Loucy (cell line): ENCODE data around the gene TBX10.

Source experiments
- H2AFZ ChIP-seq: fragments of 200-600 bp; sonication (generic); 2 replicates; pipeline ENCODE4 v1.6.0; 2016; ENCODE audit warnings: antibody characterized with exemption, mild to moderate bottlenecking, low read length, moderate library complexity
- H3F3A ChIP-seq: fragments of 200-600 bp; 2 replicates; pipeline ENCODE4 v1.6.0; 2016; ENCODE audit warnings: antibody characterized with exemption, low read depth, mild to moderate bottlenecking
- H3K27me3 ChIP-seq: fragments of 200-600 bp; sonication (generic); 2 replicates; pipeline ENCODE4 v1.6.1; 2014; ENCODE audit warnings: low read length, mild to moderate bottlenecking; ENCODE audit not compliant: insufficient read depth, poor library complexity, severe bottlenecking
- H3K36me3 ChIP-seq: fragments of 200-600 bp; sonication (generic); 2 replicates; pipeline ENCODE4 v1.6.1; 2016; ENCODE audit warnings: low read length; ENCODE audit not compliant: insufficient read depth
- H3K4me1 ChIP-seq: fragments of 200-600 bp; sonication (generic); 2 replicates; pipeline ENCODE4 v1.5.1; 2014; ENCODE audit warnings: low read length, mild to moderate bottlenecking; ENCODE audit not compliant: insufficient read depth, poor library complexity, severe bottlenecking
- H3K4me2 ChIP-seq: fragments of 200-600 bp; sonication (generic); 2 replicates; pipeline ENCODE4 v1.6.0; 2014; ENCODE audit warnings: antibody characterized with exemption, low read length, low read depth, mild to moderate bottlenecking; ENCODE audit not compliant: poor library complexity, severe bottlenecking
- H3K4me3 ChIP-seq: fragments of 200-600 bp; sonication (generic); 2 replicates; pipeline ENCODE4 v1.5.1; 2014; ENCODE audit warnings: low read length, mild to moderate bottlenecking, mixed read lengths; ENCODE audit not compliant: poor library complexity, severe bottlenecking
- H3K79me2 ChIP-seq: fragments of 200-600 bp; sonication (generic); 2 replicates; pipeline ENCODE4 v1.6.1; 2014; ENCODE audit warnings: low read length; ENCODE audit not compliant: insufficient read depth
- H3K9ac ChIP-seq: fragments of 200-600 bp; sonication (generic); 2 replicates; pipeline ENCODE4 v1.6.0; 2014; ENCODE audit warnings: mild to moderate bottlenecking, low read depth, low read length, moderate library complexity; ENCODE audit not compliant: poor library complexity, severe bottlenecking
- H3K9me2 ChIP-seq: fragments of 200-600 bp; sonication (generic); replicated peaks from 2 replicates; pipeline ENCODE4 v1.6.1; 2016; ENCODE audit warnings: low read depth, low read length, mixed read lengths
- H3K9me3 ChIP-seq: fragments of 200-600 bp; sonication (generic); 2 replicates; pipeline ENCODE4 v1.6.1; 2014; ENCODE audit warnings: mild to moderate bottlenecking, antibody characterized with exemption, low read length, low read depth; ENCODE audit not compliant: insufficient read depth
- H4K20me1 ChIP-seq: fragments of 200-600 bp; sonication (generic); 2 replicates; pipeline ENCODE4 v1.6.0; 2014; ENCODE audit warnings: antibody characterized with exemption, low read length, mild to moderate bottlenecking; ENCODE audit not compliant: insufficient read depth, poor library complexity, severe bottlenecking
- CTCF ChIP-seq: fragments of 200-600 bp; sonication (generic); conservative IDR thresholded peaks from 2 replicates; pipeline ENCODE4 v1.5.1; 2014; ENCODE audit warnings: mild to moderate bottlenecking, antibody characterized with exemption, low read length
- EZH2phosphoT487 ChIP-seq: fragments of 200-600 bp; IDR thresholded peaks from 2 replicates; pipeline ENCODE4 v1.6.1; 2018; ENCODE audit warnings: antibody characterized with exemption, mild to moderate bottlenecking, moderate library complexity, borderline replicate concordance

The TBX10 gene

GRCh38 chr11:67664696-67665540 is 25.4 kb upstream of the TBX10 start:
- Histone ChIP-seq H4K20me1 (no peaks in the 10 kb centered on the region), H3K4me3 (no peak overlapping the region), H3K27me3 (no peaks in the 10 kb centered on the region), H2AFZ (no peak overlapping the region), H3K4me2 (no peak overlapping the region), H3K36me3 (no peaks in the 10 kb centered on the region), H3K79me2 (no peaks in the 10 kb centered on the region), H3K4me1 (peaks cover 11% of the 10 kb centered on the region), H3K9me2 (no peaks in the 10 kb centered on the region), H3K9ac (no peak overlapping the region), H3K9me3 (no peaks in the 10 kb centered on the region), H3F3A (no peaks in the 10 kb centered on the region)
- TF ChIP-seq CTCF (no peak), EZH2phosphoT487 (no peak)

- no peak overlapping the region for H3K4me3 ChIP-seq
- H3K9ac ChIP-seq = no peak overlapping the region
- no peaks in the 10 kb centered on the region for H3K9me2 ChIP-seq
- H4K20me1 ChIP-seq = no peaks in the 10 kb centered on the region
- H3F3A ChIP-seq = no peaks in the 10 kb centered on the region
- no peaks in the 10 kb centered on the region for H3K36me3 ChIP-seq
- no peak overlapping the region for H3K4me2 ChIP-seq
- no peaks in the 10 kb centered on the region for H3K27me3 ChIP-seq
- no peaks in the 10 kb centered on the region for H3K9me3 ChIP-seq
- no peak for TF ChIP-seq EZH2phosphoT487
- no peak for TF ChIP-seq CTCF
- peaks cover 13% of the 10 kb centered on the region for H3K4me1 ChIP-seq
- no peak overlapping the region for H2AFZ ChIP-seq
- H3K79me2 ChIP-seq = no peaks in the 10 kb centered on the region
Measured at GRCh38 chr11:67664213-67664585, 24.6 kb upstream of the TBX10 start.

- H3K4me1 ChIP-seq = peaks cover 18% of the 10 kb centered on the region
- H3K79me2 ChIP-seq = no peaks in the 10 kb centered on the region
- no peaks in the 10 kb centered on the region for H3F3A ChIP-seq
- H3K9me2 ChIP-seq = no peaks in the 10 kb centered on the region
- no peak overlapping the region for H3K4me2 ChIP-seq
- H3K36me3 ChIP-seq = no peaks in the 10 kb centered on the region
- H3K9ac ChIP-seq = no peak overlapping the region
- no peaks in the 10 kb centered on the region for H3K9me3 ChIP-seq
- H3K27me3 ChIP-seq = no peaks in the 10 kb centered on the region
- H2AFZ ChIP-seq = no peak overlapping the region
- no peak overlapping the region for H3K4me3 ChIP-seq
- TF ChIP-seq CTCF (no peak), EZH2phosphoT487 (no peak)
- no peaks in the 10 kb centered on the region for H4K20me1 ChIP-seq
Measured at GRCh38 chr11:67663532-67664212, 24.1 kb upstream of the TBX10 start.
